WTC11 (cell line): ENCODE results near the gene CLIC5. TPM values are rescaled to one million over a fixed set of nuclear protein-coding genes. Genes with fewer than 3 reads are reported as not detected.

Experiments used
- ATAC-seq: fragments of 200-7000 bp; cut with Tn5 transposase; 2 replicates; pipeline ENCODE4 v1.10.0; 2021; ENCODE audit warnings: mild to moderate bottlenecking, moderate library complexity
- CTCF ChIA-PET: fragments of 300-600 bp; sonication (Branson Sonifier 250); formaldehyde crosslinking; loops from one replicate; lab custom pipeline; 2021; ENCODE audit warnings: antibody characterized with exemption; lab: Charles Lee
- POLR2A ChIA-PET: fragments of 350-600 bp; sonication (Branson Sonifier 250); formaldehyde crosslinking; loops from one replicate; lab custom pipeline; 2021; ENCODE audit warnings: antibody characterized with exemption; lab: Charles Lee
- DNase-seq: peaks from one replicate; pipeline ENCODE4 v3.0.0; 2021; ENCODE audit warnings: low spot score
- H3K27ac Mint-ChIP-seq: 2 replicates; pipeline ENCODE4 v1.8.0; 2021; ENCODE audit warnings: mixed read lengths
- H3K27me3 Mint-ChIP-seq: 2 replicates; pipeline ENCODE4 v1.8.0; 2021; ENCODE audit warnings: low read depth, mild to moderate bottlenecking, moderate library complexity, mixed read lengths
- H3K36me3 Mint-ChIP-seq: 2 replicates; pipeline ENCODE4 v1.8.0; 2021; ENCODE audit warnings: mixed read lengths
- H3K4me1 Mint-ChIP-seq: 2 replicates; pipeline ENCODE4 v1.8.0; 2022; ENCODE audit warnings: mixed read lengths
- H3K4me3 Mint-ChIP-seq: 2 replicates; pipeline ENCODE4 v1.8.0; 2021; ENCODE audit warnings: mild to moderate bottlenecking, moderate library complexity, mixed read lengths
- H3K9me3 Mint-ChIP-seq: 2 replicates; pipeline ENCODE4 v1.8.0; 2021; ENCODE audit warnings: mixed read lengths
- ATF3 ChIP-seq: sonication (generic); formaldehyde crosslinking; conservative IDR thresholded peaks from 2 replicates; pipeline ENCODE4 v1.8.1; 2022; ENCODE audit warnings: mild to moderate bottlenecking, missing genetic modification reagents
- CBFB ChIP-seq: sonication (generic); formaldehyde crosslinking; IDR thresholded peaks from 2 replicates; pipeline ENCODE4 v1.8.1; 2022; ENCODE audit warnings: mild to moderate bottlenecking, low read depth, missing genetic modification reagents
- CREB1 ChIP-seq: sonication (generic); formaldehyde crosslinking; IDR thresholded peaks from 2 replicates; pipeline ENCODE4 v1.8.0; 2023; ENCODE audit warnings: mild to moderate bottlenecking, missing genetic modification reagents
- E2F1 ChIP-seq: sonication (generic); formaldehyde crosslinking; IDR thresholded peaks from 2 replicates; pipeline ENCODE4 v1.8.0; 2022; ENCODE audit warnings: mild to moderate bottlenecking, missing genetic modification reagents
- E2F4 ChIP-seq: sonication (generic); formaldehyde crosslinking; IDR thresholded peaks from 2 replicates; pipeline ENCODE4 v1.8.1; 2022; ENCODE audit warnings: low read depth, mild to moderate bottlenecking, moderate library complexity, missing genetic modification reagents, borderline replicate concordance
- ERG ChIP-seq: fragments of 250-450 bp; sonication (Bioruptor Pico); IDR thresholded peaks from 2 replicates; pipeline ENCODE4 v1.8.0; 2021; ENCODE audit warnings: mild to moderate bottlenecking
- ESRRA ChIP-seq: sonication (generic); formaldehyde crosslinking; IDR thresholded peaks from 2 replicates; pipeline ENCODE4 v1.8.1; 2022; ENCODE audit warnings: mild to moderate bottlenecking, missing genetic modification reagents, borderline replicate concordance
- FOXK1 ChIP-seq: sonication (generic); formaldehyde crosslinking; IDR thresholded peaks from 2 replicates; pipeline ENCODE4 v1.8.0; 2022; ENCODE audit warnings: mild to moderate bottlenecking, moderate library complexity, missing genetic modification reagents
- NFATC4 ChIP-seq: fragments of 250-450 bp; sonication (Bioruptor Pico); IDR thresholded peaks from 2 replicates; pipeline ENCODE4 v1.9.0; 2021; ENCODE audit warnings: mild to moderate bottlenecking
- NR3C1 ChIP-seq: sonication (generic); formaldehyde crosslinking; conservative IDR thresholded peaks from 2 replicates; pipeline ENCODE4 v1.8.1; 2023; ENCODE audit warnings: low read depth, mild to moderate bottlenecking, missing genetic modification reagents
- PRRX2 ChIP-seq: fragments of 250-450 bp; sonication (Bioruptor Pico); IDR thresholded peaks from 2 replicates; pipeline ENCODE4 v1.8.0; 2021; ENCODE audit warnings: mild to moderate bottlenecking
- TEAD4 ChIP-seq: sonication (generic); formaldehyde crosslinking; IDR thresholded peaks from 2 replicates; pipeline ENCODE4 v1.8.0; 2022; ENCODE audit warnings: mild to moderate bottlenecking, missing genetic modification reagents
- ZBTB21 ChIP-seq: sonication (generic); formaldehyde crosslinking; IDR thresholded peaks from 2 replicates; pipeline ENCODE4 v1.8.1; 2023; ENCODE audit warnings: mild to moderate bottlenecking, missing genetic modification reagents, borderline replicate concordance
- ZNF317 ChIP-seq: sonication (generic); formaldehyde crosslinking; IDR thresholded peaks from 2 replicates; pipeline ENCODE4 v1.8.1; 2023; ENCODE audit warnings: low read depth, mild to moderate bottlenecking, moderate library complexity, missing genetic modification reagents, borderline replicate concordance
- ZNF423 ChIP-seq: fragments of 250-450 bp; sonication (Bioruptor Pico); IDR thresholded peaks from 2 replicates; pipeline ENCODE4 v2.1.2; 2022; ENCODE audit warnings: mild to moderate bottlenecking, moderate library complexity
- total RNA-seq: library from RNA; stranded (reverse); gene quantifications from 3 replicates; pipeline ENCODE4 v1.2.3, GENCODE V29; 2021
- TF ChIP-seq, protein P1 (sequence below): sonication (generic); formaldehyde crosslinking; IDR thresholded peaks from 2 replicates; pipeline ENCODE4 v1.8.0; 2022; ENCODE audit warnings: missing genetic modification reagents
- TF ChIP-seq, protein P2 (sequence below): sonication (generic); formaldehyde crosslinking; IDR thresholded peaks from 2 replicates; pipeline ENCODE4 v1.8.0; 2023; ENCODE audit warnings: mild to moderate bottlenecking, missing genetic modification reagents
- TF ChIP-seq, protein P3 (sequence below): sonication (generic); formaldehyde crosslinking; IDR thresholded peaks from 2 replicates; pipeline ENCODE4 v1.8.0; 2022; ENCODE audit warnings: mild to moderate bottlenecking, missing genetic modification reagents
- TF ChIP-seq, protein P4 (sequence below): sonication (generic); formaldehyde crosslinking; IDR thresholded peaks from 2 replicates; pipeline ENCODE4 v1.8.1; 2022; ENCODE audit warnings: mild to moderate bottlenecking, missing genetic modification reagents, moderate library complexity, borderline replicate concordance

The CLIC5 gene
- total RNA-seq, 1 experiment from 2014 or later = 0.22 TPM

- no peak for TF ChIP-seq ZBTB21 (CRISPR knock-in tag)
- no peak for TF ChIP-seq ATF3
- no peak for TF ChIP-seq PRRX2 (CRISPR knock-in tag)
- TF ChIP-seq TEAD4 (CRISPR knock-in tag) = no peak
- no peak for TF ChIP-seq CBFB (CRISPR knock-in tag)
- TF ChIP-seq, protein P1, sequence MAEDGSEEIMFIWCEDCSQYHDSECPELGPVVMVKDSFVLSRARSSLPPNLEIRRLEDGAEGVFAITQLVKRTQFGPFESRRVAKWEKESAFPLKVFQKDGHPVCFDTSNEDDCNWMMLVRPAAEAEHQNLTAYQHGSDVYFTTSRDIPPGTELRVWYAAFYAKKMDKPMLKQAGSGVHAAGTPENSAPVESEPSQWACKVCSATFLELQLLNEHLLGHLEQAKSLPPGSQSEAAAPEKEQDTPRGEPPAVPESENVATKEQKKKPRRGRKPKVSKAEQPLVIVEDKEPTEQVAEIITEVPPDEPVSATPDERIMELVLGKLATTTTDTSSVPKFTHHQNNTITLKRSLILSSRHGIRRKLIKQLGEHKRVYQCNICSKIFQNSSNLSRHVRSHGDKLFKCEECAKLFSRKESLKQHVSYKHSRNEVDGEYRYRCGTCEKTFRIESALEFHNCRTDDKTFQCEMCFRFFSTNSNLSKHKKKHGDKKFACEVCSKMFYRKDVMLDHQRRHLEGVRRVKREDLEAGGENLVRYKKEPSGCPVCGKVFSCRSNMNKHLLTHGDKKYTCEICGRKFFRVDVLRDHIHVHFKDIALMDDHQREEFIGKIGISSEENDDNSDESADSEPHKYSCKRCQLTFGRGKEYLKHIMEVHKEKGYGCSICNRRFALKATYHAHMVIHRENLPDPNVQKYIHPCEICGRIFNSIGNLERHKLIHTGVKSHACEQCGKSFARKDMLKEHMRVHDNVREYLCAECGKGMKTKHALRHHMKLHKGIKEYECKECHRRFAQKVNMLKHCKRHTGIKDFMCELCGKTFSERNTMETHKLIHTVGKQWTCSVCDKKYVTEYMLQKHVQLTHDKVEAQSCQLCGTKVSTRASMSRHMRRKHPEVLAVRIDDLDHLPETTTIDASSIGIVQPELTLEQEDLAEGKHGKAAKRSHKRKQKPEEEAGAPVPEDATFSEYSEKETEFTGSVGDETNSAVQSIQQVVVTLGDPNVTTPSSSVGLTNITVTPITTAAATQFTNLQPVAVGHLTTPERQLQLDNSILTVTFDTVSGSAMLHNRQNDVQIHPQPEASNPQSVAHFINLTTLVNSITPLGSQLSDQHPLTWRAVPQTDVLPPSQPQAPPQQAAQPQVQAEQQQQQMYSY (CRISPR knock-in tag) = no peak
- TF ChIP-seq, protein P2, sequence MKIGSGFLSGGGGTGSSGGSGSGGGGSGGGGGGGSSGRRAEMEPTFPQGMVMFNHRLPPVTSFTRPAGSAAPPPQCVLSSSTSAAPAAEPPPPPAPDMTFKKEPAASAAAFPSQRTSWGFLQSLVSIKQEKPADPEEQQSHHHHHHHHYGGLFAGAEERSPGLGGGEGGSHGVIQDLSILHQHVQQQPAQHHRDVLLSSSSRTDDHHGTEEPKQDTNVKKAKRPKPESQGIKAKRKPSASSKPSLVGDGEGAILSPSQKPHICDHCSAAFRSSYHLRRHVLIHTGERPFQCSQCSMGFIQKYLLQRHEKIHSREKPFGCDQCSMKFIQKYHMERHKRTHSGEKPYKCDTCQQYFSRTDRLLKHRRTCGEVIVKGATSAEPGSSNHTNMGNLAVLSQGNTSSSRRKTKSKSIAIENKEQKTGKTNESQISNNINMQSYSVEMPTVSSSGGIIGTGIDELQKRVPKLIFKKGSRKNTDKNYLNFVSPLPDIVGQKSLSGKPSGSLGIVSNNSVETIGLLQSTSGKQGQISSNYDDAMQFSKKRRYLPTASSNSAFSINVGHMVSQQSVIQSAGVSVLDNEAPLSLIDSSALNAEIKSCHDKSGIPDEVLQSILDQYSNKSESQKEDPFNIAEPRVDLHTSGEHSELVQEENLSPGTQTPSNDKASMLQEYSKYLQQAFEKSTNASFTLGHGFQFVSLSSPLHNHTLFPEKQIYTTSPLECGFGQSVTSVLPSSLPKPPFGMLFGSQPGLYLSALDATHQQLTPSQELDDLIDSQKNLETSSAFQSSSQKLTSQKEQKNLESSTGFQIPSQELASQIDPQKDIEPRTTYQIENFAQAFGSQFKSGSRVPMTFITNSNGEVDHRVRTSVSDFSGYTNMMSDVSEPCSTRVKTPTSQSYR (CRISPR knock-in tag) = no peak
- no peak for TF ChIP-seq FOXK1 (CRISPR knock-in tag)
- no peak for TF ChIP-seq ESRRA
- TF ChIP-seq, protein P3, sequence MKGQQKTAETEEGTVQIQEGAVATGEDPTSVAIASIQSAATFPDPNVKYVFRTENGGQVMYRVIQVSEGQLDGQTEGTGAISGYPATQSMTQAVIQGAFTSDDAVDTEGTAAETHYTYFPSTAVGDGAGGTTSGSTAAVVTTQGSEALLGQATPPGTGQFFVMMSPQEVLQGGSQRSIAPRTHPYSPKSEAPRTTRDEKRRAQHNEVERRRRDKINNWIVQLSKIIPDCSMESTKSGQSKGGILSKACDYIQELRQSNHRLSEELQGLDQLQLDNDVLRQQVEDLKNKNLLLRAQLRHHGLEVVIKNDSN (CRISPR knock-in tag) = no peak
- no peak for TF ChIP-seq E2F1
- TF ChIP-seq, all 79 proteins: peak for 0
Measured at GRCh38 chr6:46052479-46052878, 36.8 kb upstream of the CLIC5 start (continued).

DNA sequence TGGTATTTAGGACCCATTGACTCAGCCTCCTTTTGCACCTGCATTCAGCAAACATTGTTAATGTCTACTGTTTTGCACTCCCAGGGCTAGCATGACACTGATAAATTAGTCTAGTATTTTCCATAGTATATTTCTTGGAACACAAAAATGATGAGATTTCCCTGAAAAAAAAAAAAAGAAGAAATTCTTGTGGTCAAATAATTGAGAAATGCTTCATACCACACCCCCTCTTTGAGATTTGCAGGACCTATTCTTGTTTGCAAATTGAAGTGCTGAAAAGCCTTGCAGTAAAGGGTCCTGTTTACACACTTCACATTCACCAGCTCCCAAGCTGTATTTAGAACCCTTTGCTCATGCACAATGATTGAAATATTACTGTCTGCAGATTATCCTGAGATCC is 36.3 kb upstream of the CLIC5 start:
- ChIA-PET CTCF (no interaction called here), POLR2A (no interaction called here)
- DNase-seq = no peak
- peaks cover 24% of the 10 kb centered on the region for H3K4me1 Mint-ChIP-seq
- H3K27ac Mint-ChIP-seq = no peak overlapping the region
- no peak for ATAC-seq
- no peaks in the 10 kb centered on the region for H3K27me3 Mint-ChIP-seq
- peaks cover 13% of the 10 kb centered on the region for H3K9me3 Mint-ChIP-seq
- H3K36me3 Mint-ChIP-seq = peaks cover 3% of the 10 kb centered on the region
- H3K4me3 Mint-ChIP-seq = no peak overlapping the region
- no peak for TF ChIP-seq ZNF317 (CRISPR knock-in tag)
- TF ChIP-seq, protein P3 (CRISPR knock-in tag) = no peak
- no peak for TF ChIP-seq E2F4 (CRISPR knock-in tag)
- no peak for TF ChIP-seq ZNF423 (CRISPR knock-in tag)
- no peak for TF ChIP-seq NFATC4 (CRISPR knock-in tag)
- TF ChIP-seq ERG = no peak
- TF ChIP-seq NR3C1 (CRISPR knock-in tag) = no peak
- TF ChIP-seq, protein P1 (CRISPR knock-in tag) = no peak
- TF ChIP-seq PRRX2 (CRISPR knock-in tag) = no peak
- TF ChIP-seq, protein P4, sequence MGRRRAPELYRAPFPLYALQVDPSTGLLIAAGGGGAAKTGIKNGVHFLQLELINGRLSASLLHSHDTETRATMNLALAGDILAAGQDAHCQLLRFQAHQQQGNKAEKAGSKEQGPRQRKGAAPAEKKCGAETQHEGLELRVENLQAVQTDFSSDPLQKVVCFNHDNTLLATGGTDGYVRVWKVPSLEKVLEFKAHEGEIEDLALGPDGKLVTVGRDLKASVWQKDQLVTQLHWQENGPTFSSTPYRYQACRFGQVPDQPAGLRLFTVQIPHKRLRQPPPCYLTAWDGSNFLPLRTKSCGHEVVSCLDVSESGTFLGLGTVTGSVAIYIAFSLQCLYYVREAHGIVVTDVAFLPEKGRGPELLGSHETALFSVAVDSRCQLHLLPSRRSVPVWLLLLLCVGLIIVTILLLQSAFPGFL (CRISPR knock-in tag) = no peak
- no peak for TF ChIP-seq CREB1 (CRISPR knock-in tag)
